ENCODE data around the gene CDC20. TPM values are rescaled to one million over a fixed set of nuclear protein-coding genes. Genes with fewer than 3 reads are reported as not detected.

The CDC20 gene
- total and polyA plus RNA-seq, 10 of the 15 experiments (the other 5 are each of a cell fraction or from before 2014, with no cell fraction given): 36.3 to 347 (median 150) TPM

GRCh38 chr1:43338001-43338400 lies 20.8 kb upstream of the CDC20 start:
- no peak for FAIRE-seq
- intact Hi-C loops (cut with micrococcal nuclease; ENCODE audit: unreplicated experiment): no loop called here
- no peak for DNase-seq (ENCODE audit: low read depth, low spot score)
- TF ChIP-seq REST (IDR thresholded peaks at IDR 0.05; ENCODE audit: low read depth, low read length): no peak
- H3K27ac ChIP-seq (ENCODE audit: control insufficient read depth, insufficient read depth): no peak overlapping the region
- SMC1A ChIA-PET (ENCODE audit: uncharacterized antibody, unreplicated experiment): interaction anchor here (0.8 kb wide), 1 partner anchor 99 kb away, joined by 4 read pairs; no protein-coding TSS in a partner anchor
- H3K79me2 ChIP-seq (ENCODE audit: control insufficient read depth, insufficient read depth, low read length): no peaks in the 10 kb centered on the region
- POLR2A ChIA-PET: no interaction called here
- H2AFZ ChIP-seq (ENCODE audit: control insufficient read depth, low read depth, low read length): no peak overlapping the region
- no peak overlapping the region for H3K9ac ChIP-seq (ENCODE audit: control insufficient read depth, insufficient read depth, low read length)
- BruUV-seq (replicated peaks): no TSS peak
- H3K4me3 ChIP-seq: no peak overlapping the region
- in situ Hi-C loops (cut with MboI): no loop called here
- H3K27me3 ChIP-seq (replicated peaks in 1 of 2; ENCODE audit: control insufficient read depth in 2 of 2, insufficient read depth in 2 of 2, low read length in 1 of 2): no peaks in the 10 kb centered on the region; a peak in 1 of 4 replicates
- CTCF ChIA-PET: no interaction called here
- H3K36me3 ChIP-seq (ENCODE audit: control insufficient read depth in 2 of 2, insufficient read depth in 2 of 2, low read length in 1 of 2): no peaks in the 10 kb centered on the region
- WGBS (ENCODE audit: insufficient coverage, insufficient replicate concordance, low lambda C conversion rate, missing lambda C conversion rate): 42% methylated on average over 5 of the region's 5 CpGs
- ATAC-seq: no peak
- no peaks in the 10 kb centered on the region for H3K4me1 ChIP-seq (ENCODE audit: control insufficient read depth, insufficient read depth, low read length)
- no peak overlapping the region for H3K4me2 ChIP-seq (ENCODE audit: control insufficient read depth, insufficient read depth)
- RAD21 ChIA-PET (ENCODE audit: unreplicated experiment): no interaction called here
- H3K9me3 ChIP-seq (replicated peaks; ENCODE audit: control insufficient read depth, insufficient read depth, low read length): no peaks in the 10 kb centered on the region
- no peaks in the 10 kb centered on the region for H4K20me1 ChIP-seq (ENCODE audit: control insufficient read depth, insufficient read depth)

GRCh38 chr1:43339584-43340232 lies 19.1 kb upstream of the CDC20 start:
- 12% methylated on average over 6 of the region's 6 CpGs for WGBS (ENCODE audit: insufficient coverage, insufficient replicate concordance, low lambda C conversion rate, missing lambda C conversion rate)
- Histone ChIP-seq H2AFZ (ENCODE audit: control insufficient read depth, low read depth, low read length) (no peak overlapping the region), H3K79me2 (ENCODE audit: control insufficient read depth, insufficient read depth, low read length) (no peaks in the 10 kb centered on the region), H3K27me3 (replicated peaks in 1 of 2; ENCODE audit: control insufficient read depth in 2 of 2, insufficient read depth in 2 of 2, low read length in 1 of 2) (no peaks in the 10 kb centered on the region; a peak in 1 of 4 replicates), H4K20me1 (ENCODE audit: control insufficient read depth, insufficient read depth) (no peaks in the 10 kb centered on the region), H3K36me3 (ENCODE audit: control insufficient read depth in 2 of 2, insufficient read depth in 2 of 2, low read length in 1 of 2) (no peaks in the 10 kb centered on the region), H3K27ac (ENCODE audit: control insufficient read depth, insufficient read depth) (no peak overlapping the region), H3K9ac (ENCODE audit: control insufficient read depth, insufficient read depth, low read length) (no peak overlapping the region), H3K4me1 (ENCODE audit: control insufficient read depth, insufficient read depth, low read length) (no peaks in the 10 kb centered on the region), H3K9me3 (replicated peaks; ENCODE audit: control insufficient read depth, insufficient read depth, low read length) (no peaks in the 10 kb centered on the region), H3K4me2 (ENCODE audit: control insufficient read depth, insufficient read depth) (no peak overlapping the region), H3K4me3 (no peak overlapping the region)
- FAIRE-seq (no peak), DNase-seq (ENCODE audit: low read depth, low spot score) (no peak), ATAC-seq (no peak)
- in situ Hi-C loops (cut with MboI): no loop called here
- ChIA-PET SMC1A (ENCODE audit: uncharacterized antibody, unreplicated experiment) (interaction anchor here (0.9 to 1.4 kb wide), 2 partner anchors 10 to 45 kb away, joined by 3 to 4 read pairs; no protein-coding TSS in a partner anchor), POLR2A (interaction anchor here (0.6 kb wide), 1 partner anchor 52 kb away, joined by 3 read pairs; no protein-coding TSS in a partner anchor), RAD21 (ENCODE audit: unreplicated experiment) (no interaction called here), CTCF (interaction anchor here (0.8 to 1.1 kb wide), 2 partner anchors 18 to 101 kb away, joined by 3 read pairs; no protein-coding TSS in a partner anchor)
- TF ChIP-seq MTA2 (IDR thresholded peaks at IDR 0.05; ENCODE audit: low read depth) (no peak), FOS (IDR thresholded peaks at IDR 0.05; ENCODE audit: borderline replicate concordance, extremely low read depth, insufficient read length) (no peak)
- no TSS peak for BruUV-seq (replicated peaks)
- intact Hi-C loops (cut with micrococcal nuclease; ENCODE audit: unreplicated experiment): no loop called here

Measured in GM12878 (cell line).